Lower lobe of right lung (tissue), 2 donors: ENCODE data around the gene HDAC9. TPM values are rescaled to one million over a fixed set of nuclear protein-coding genes. Genes with fewer than 3 reads are reported as not detected.

Experiments
- ATAC-seq, 2 donors: fragments of 200-7000 bp; cut with Tn5 transposase; one replicate each; pipeline ENCODE4 v1.9.1; 2020 to 2022; ENCODE audit warnings: mild to moderate bottlenecking in 2 of 2, moderate library complexity in 2 of 2
- DNase-seq: peaks from one replicate; pipeline ENCODE4 v3.0.0-alpha.2; 2020
- H3K27ac ChIP-seq: fragments of 200-600 bp; one replicate; pipeline ENCODE4 v1.8.0; 2022
- H3K27me3 ChIP-seq: fragments of 200-600 bp; one replicate; pipeline ENCODE4 v1.8.0; 2022; ENCODE audit warnings: low read depth
- H3K36me3 ChIP-seq: fragments of 200-600 bp; one replicate; pipeline ENCODE4 v1.8.0; 2022; ENCODE audit warnings: mild to moderate bottlenecking
- H3K4me1 ChIP-seq: fragments of 200-600 bp; one replicate; pipeline ENCODE4 v1.8.0; 2022
- H3K4me3 ChIP-seq: fragments of 200-600 bp; one replicate; pipeline ENCODE4 v1.8.0; 2022; ENCODE audit warnings: mild to moderate bottlenecking
- H3K9me3 ChIP-seq: fragments of 200-600 bp; one replicate; pipeline ENCODE4 v1.8.0; 2022
- intact Hi-C: fragments of 100-400 bp; cut with DNase I; formaldehyde crosslinking; loops from one replicate; pipeline ENCODE4 v1.11.0; 2022
- total RNA-seq: library from RNA; stranded (reverse); fragmentation: NEBNext Ultra II Directional; extraction: Animal tissue kit (Norgen Biotek cat#: 25700); gene quantifications from one replicate; pipeline ENCODE4 v1.2.1, GENCODE V29; 2021
- TF ChIP-seq, protein P1 (sequence below): fragments of 200-600 bp; IDR thresholded peaks from one replicate; pipeline ENCODE4 v1.8.0; 2022; ENCODE audit warnings: antibody characterized with exemption, mild to moderate bottlenecking
- donor health status: DM: no; HTN: yes; CAD: no; lungs with severe emphysema.

Gene HDAC9
- total RNA-seq, 1 donor from 2014 or later, result 14.3 TPM

- no peak for DNase-seq
These were observed 30.9 kb downstream of the HDAC9 start for GRCh38 chr7:18526368-18526878.

DNA sequence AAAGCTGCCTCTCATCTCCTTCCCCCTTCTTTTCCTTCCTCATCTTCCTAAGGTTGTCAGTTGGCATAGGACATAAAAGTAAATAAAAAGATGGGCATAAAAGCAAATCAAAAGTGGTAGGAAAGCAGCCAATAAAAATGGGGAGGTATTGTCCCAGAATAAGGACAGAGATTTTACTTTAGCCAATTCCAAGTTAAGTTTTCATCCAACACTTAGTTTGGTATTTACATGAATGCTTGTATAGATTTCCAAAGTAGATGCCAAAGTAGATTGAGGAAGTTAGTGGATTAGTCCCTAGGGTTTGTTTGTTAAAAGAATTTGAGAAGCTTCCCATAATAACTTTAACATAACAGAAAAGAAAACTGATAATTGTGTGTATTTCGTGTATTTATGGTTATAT is 33.7 kb downstream of the HDAC9 start:
- no peaks in the 10 kb centered on the region for H3K9me3 ChIP-seq
- intact Hi-C loops, result no loop called here
- TF ChIP-seq, protein P1, sequence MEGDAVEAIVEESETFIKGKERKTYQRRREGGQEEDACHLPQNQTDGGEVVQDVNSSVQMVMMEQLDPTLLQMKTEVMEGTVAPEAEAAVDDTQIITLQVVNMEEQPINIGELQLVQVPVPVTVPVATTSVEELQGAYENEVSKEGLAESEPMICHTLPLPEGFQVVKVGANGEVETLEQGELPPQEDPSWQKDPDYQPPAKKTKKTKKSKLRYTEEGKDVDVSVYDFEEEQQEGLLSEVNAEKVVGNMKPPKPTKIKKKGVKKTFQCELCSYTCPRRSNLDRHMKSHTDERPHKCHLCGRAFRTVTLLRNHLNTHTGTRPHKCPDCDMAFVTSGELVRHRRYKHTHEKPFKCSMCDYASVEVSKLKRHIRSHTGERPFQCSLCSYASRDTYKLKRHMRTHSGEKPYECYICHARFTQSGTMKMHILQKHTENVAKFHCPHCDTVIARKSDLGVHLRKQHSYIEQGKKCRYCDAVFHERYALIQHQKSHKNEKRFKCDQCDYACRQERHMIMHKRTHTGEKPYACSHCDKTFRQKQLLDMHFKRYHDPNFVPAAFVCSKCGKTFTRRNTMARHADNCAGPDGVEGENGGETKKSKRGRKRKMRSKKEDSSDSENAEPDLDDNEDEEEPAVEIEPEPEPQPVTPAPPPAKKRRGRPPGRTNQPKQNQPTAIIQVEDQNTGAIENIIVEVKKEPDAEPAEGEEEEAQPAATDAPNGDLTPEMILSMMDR, result no peak
- H3K4me1 ChIP-seq, result no peaks in the 10 kb centered on the region
- H3K36me3 ChIP-seq, result no peaks in the 10 kb centered on the region
- no peak overlapping the region for H3K27ac ChIP-seq
- ATAC-seq, result no peak
- H3K27me3 ChIP-seq, result no peaks in the 10 kb centered on the region
- no peak overlapping the region for H3K4me3 ChIP-seq
- DNase-seq, result no peak

More at GRCh38 chr7:18526368-18526878, 30.9 kb downstream of the HDAC9 start:
- H3K27me3 ChIP-seq, result no peaks in the 10 kb centered on the region
- TF ChIP-seq, protein P1, result no peak
- no peak overlapping the region for H3K4me3 ChIP-seq
- H3K9me3 ChIP-seq, result no peaks in the 10 kb centered on the region
- no peak overlapping the region for H3K27ac ChIP-seq
- H3K4me1 ChIP-seq, result no peaks in the 10 kb centered on the region
- H3K36me3 ChIP-seq, result no peaks in the 10 kb centered on the region
- ATAC-seq, result no peak
- intact Hi-C loops, result no loop called here

DNA sequence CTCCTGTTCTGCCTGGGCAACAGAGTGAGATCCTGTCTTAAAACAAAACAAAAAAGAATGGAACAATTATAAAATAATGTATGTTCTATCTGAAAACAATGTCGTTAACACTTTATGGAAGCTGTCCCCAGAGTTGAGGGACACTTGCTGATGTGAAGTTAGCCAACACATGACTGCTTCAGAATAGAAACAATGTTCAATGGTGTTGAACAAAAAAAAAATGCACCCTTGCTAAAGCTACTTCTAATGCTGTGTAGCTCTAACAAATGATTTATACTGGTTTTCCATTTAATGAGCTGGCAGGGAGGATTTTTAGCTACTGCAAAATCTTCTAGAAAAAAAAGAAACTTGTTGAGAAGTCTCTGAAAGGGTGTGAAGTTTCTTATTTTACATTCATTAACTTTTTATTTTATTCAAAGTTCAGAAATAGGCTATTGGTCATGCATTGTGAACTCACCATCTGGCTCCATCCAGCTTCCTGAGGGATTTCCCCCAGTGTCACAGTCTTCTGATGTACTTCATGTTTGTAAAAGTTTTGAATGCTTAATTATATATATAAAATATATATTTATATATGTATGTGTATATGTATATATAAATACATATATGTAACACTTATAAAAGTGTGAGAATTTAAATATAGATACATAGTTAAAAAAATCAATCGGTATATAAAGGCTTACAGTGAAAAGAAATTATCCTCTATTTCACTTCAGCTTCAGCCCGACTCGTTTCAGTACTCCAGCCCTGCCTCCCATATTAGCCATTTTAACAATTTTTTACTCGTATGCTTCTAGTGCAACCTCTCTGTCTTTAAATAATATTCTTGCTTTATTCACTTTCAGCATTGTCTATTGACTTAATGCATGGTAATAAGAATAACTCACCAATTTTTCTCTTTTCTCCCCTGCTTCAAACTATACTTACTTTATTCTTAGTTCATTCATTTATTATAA is 35.0 kb downstream of the HDAC9 start:
- TF ChIP-seq, protein P1, result no peak
- H3K27ac ChIP-seq, result no peak overlapping the region
- H3K4me3 ChIP-seq, result no peak overlapping the region
- DNase-seq (no peak), ATAC-seq (no peak)
- H3K9me3 ChIP-seq, result no peaks in the 10 kb centered on the region
- H3K4me1 ChIP-seq, result no peaks in the 10 kb centered on the region
- no peaks in the 10 kb centered on the region for H3K36me3 ChIP-seq
- no peaks in the 10 kb centered on the region for H3K27me3 ChIP-seq
- intact Hi-C loops, result no loop called here

- no peak for ATAC-seq
- H3K4me3 ChIP-seq, result no peak overlapping the region
- DNase-seq, result no peak
- H3K27ac ChIP-seq, result no peak overlapping the region
- H3K27me3 ChIP-seq, result no peaks in the 10 kb centered on the region
- no peaks in the 10 kb centered on the region for H3K9me3 ChIP-seq
- intact Hi-C loops, result no loop called here
- no peaks in the 10 kb centered on the region for H3K36me3 ChIP-seq
- TF ChIP-seq, protein P1, result no peak
- H3K4me1 ChIP-seq, result no peaks in the 10 kb centered on the region
These were observed 36.0 kb downstream of the HDAC9 start for GRCh38 chr7:18531539-18531938.

GRCh38 chr7:18532813-18533212 is 37.3 kb downstream of the HDAC9 start:
- Histone ChIP-seq H3K27ac (no peak overlapping the region), H3K9me3 (no peaks in the 10 kb centered on the region), H3K36me3 (no peaks in the 10 kb centered on the region), H3K27me3 (no peaks in the 10 kb centered on the region), H3K4me1 (no peaks in the 10 kb centered on the region), H3K4me3 (no peak overlapping the region)
- ATAC-seq, result no peak
- intact Hi-C loops, result no loop called here
- no peak for DNase-seq
- TF ChIP-seq, protein P1, result no peak
